ENCODE data around the gene CYB5B. TPM values are rescaled to one million over a fixed set of nuclear protein-coding genes. Genes with fewer than 3 reads are reported as not detected.

The CYB5B gene
- total RNA-seq, 1 donor from 2014 or later, result 104 TPM

DNA sequence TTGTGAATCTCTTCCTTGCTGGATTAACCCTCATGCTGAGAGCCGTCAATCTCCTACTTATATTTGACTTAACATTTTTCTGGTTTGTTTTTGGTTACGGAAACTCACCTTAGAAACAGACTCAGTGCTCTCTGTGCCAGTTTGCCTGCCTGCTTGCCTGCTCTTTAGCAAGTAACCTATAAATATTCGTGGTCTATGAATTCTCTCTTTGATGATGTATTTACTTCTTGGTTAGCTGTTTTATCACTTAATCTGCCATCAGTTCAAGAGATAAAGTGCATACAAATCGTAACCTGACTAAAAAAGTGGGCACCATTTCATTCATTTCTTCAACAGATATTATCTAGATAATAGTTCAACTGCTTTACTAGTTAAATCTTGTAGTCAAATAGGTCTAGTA, 26.7 kb downstream of the CYB5B start:
- no peak for DNase-seq (ENCODE audit: low spot score, unreplicated experiment)
- H3K27me3 Mint-ChIP-seq, result no peaks in the 10 kb centered on the region
- no peak overlapping the region for H3K27ac Mint-ChIP-seq
- H3K36me3 Mint-ChIP-seq (ENCODE audit: insufficient read depth), result peaks cover 25% of the 10 kb centered on the region
- H3K9me3 Mint-ChIP-seq (ENCODE audit: low read depth), result no peaks in the 10 kb centered on the region
- peaks cover 3% of the 10 kb centered on the region for H3K4me1 Mint-ChIP-seq (ENCODE audit: low read depth)
- no peak overlapping the region for H3K4me3 Mint-ChIP-seq (ENCODE audit: low read depth)
- TF ChIP-seq, protein P1, sequence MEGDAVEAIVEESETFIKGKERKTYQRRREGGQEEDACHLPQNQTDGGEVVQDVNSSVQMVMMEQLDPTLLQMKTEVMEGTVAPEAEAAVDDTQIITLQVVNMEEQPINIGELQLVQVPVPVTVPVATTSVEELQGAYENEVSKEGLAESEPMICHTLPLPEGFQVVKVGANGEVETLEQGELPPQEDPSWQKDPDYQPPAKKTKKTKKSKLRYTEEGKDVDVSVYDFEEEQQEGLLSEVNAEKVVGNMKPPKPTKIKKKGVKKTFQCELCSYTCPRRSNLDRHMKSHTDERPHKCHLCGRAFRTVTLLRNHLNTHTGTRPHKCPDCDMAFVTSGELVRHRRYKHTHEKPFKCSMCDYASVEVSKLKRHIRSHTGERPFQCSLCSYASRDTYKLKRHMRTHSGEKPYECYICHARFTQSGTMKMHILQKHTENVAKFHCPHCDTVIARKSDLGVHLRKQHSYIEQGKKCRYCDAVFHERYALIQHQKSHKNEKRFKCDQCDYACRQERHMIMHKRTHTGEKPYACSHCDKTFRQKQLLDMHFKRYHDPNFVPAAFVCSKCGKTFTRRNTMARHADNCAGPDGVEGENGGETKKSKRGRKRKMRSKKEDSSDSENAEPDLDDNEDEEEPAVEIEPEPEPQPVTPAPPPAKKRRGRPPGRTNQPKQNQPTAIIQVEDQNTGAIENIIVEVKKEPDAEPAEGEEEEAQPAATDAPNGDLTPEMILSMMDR (IDR thresholded peaks at IDR 0.05; ENCODE audit: unreplicated experiment), result no peak

DNA sequence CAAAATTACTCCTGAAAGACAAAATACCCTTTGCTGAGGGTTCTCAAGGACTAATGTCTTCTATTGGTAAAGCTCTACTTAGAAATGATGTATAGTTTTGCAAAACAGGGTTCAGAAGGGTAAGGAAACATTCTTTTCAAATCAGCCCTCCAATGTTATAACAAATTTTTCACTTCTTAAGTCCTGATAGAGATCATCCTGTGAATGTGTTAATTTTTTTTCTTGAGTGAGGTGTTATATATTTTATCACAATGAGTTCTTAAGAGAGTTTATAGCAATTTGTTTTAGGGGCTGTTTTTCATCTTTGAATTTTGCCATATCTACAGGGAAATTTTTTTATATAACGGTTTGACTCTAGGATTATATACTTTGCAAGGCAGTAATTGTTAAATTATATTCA, 29.5 kb downstream of the CYB5B start:
- TF ChIP-seq, protein P1 (IDR thresholded peaks at IDR 0.05; ENCODE audit: unreplicated experiment), result no peak
- peaks cover 5% of the 10 kb centered on the region for H3K4me1 Mint-ChIP-seq (ENCODE audit: low read depth)
- DNase-seq (ENCODE audit: low spot score, unreplicated experiment), result no peak
- H3K27ac Mint-ChIP-seq, result no peak overlapping the region
- H3K4me3 Mint-ChIP-seq (ENCODE audit: low read depth), result no peak overlapping the region
- H3K9me3 Mint-ChIP-seq (ENCODE audit: low read depth), result no peaks in the 10 kb centered on the region
- peaks cover 14% of the 10 kb centered on the region for H3K36me3 Mint-ChIP-seq (ENCODE audit: insufficient read depth)
- no peaks in the 10 kb centered on the region for H3K27me3 Mint-ChIP-seq

DNA sequence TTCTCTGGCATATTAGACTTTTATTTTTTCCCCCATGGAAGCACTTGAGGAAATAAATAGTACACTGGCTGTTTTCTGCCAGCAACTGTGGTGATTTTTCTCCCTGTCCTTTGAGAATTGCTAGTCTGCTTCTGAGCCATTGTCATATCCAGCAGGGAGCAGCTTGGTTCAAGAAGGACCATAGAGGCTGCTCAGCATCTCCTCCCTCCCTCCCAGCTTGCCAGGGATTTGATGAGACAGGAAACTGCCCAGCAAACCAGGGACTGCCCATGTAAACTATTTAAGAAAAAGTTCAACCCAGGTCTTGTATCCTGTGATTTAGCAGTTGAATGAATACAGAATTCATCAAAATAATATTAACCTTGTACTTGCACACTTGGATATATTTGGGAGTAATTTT, 39.5 kb downstream of the CYB5B start:
- H3K9me3 Mint-ChIP-seq (ENCODE audit: low read depth), result no peaks in the 10 kb centered on the region
- no peak for DNase-seq (ENCODE audit: low spot score, unreplicated experiment)
- H3K4me1 Mint-ChIP-seq (ENCODE audit: low read depth), result peaks cover 22% of the 10 kb centered on the region
- no peaks in the 10 kb centered on the region for H3K27me3 Mint-ChIP-seq
- TF ChIP-seq, protein P1 (IDR thresholded peaks at IDR 0.05; ENCODE audit: unreplicated experiment), result no peak
- no peak overlapping the region for H3K4me3 Mint-ChIP-seq (ENCODE audit: low read depth)
- no peak overlapping the region for H3K27ac Mint-ChIP-seq
- peaks cover 5% of the 10 kb centered on the region for H3K36me3 Mint-ChIP-seq (ENCODE audit: insufficient read depth)

DNA sequence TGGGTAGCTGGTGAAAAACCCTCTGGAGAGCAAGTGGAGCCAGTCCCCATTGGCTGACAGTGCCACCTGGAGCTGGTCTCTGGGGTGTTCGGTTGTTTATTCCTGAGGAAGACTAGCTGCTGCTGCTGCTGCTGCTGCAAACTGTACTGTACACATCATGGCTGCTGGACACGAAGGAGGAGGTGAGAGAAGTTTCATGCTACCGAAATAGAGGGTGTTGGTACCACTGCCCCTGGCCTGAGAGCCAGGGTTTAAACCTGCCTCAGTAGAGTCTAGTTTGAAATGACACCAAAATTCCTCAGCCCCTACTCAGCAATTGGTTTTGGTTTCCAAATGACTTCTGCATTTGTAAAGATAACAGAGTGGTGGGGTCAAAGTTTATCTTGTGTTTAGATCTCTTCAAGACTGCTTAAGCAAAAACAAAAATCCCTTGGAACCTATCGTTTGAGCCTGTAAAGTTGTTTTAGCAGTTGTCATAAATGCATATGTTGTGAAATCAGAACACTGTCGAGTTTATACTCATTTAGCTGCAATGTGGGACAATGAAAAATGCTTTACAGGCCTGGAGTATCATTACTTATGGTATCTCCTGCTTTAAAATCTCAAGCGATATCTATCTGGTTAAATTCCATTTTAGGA, 40.8 kb downstream of the CYB5B start:
- Mint-ChIP-seq H3K27me3 (no peaks in the 10 kb centered on the region), H3K4me1 (ENCODE audit: low read depth) (peaks cover 22% of the 10 kb centered on the region), H3K27ac (peak overlapping the region; percentile 73)

DNA sequence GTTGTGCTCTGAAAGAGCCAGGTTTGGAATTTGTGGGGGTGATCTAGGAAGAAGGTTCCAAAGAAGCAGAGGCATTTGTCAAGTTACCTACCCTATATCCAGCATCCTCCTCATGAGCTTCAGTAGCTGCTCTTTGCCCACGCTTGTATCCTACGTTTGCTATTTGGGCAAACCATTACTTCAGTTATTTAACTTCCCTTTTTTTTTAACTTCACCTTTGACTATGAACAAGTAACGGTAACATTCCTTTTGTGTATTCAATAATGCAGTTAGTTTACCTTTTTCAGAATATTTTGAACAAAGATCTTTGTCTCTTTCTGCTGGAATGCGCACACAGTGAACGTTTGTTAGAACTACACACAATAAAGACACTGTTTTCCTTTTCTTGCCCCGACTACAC, 41.5 kb downstream of the CYB5B start:
- TF ChIP-seq, protein P1 (IDR thresholded peaks at IDR 0.05; ENCODE audit: unreplicated experiment), result no peak
- H3K4me3 Mint-ChIP-seq (ENCODE audit: low read depth), result peak overlapping the region; percentile 26
- DNase-seq (ENCODE audit: low spot score, unreplicated experiment), result no peak
- peaks cover 22% of the 10 kb centered on the region for H3K4me1 Mint-ChIP-seq (ENCODE audit: low read depth)
- H3K9me3 Mint-ChIP-seq (ENCODE audit: low read depth), result no peaks in the 10 kb centered on the region
- H3K27me3 Mint-ChIP-seq, result no peaks in the 10 kb centered on the region
- H3K27ac Mint-ChIP-seq, result no peak overlapping the region
- peaks cover 3% of the 10 kb centered on the region for H3K36me3 Mint-ChIP-seq (ENCODE audit: insufficient read depth)

More for the DNA sequence above, 40.8 kb downstream of the CYB5B start:
- no peak for DNase-seq (ENCODE audit: low spot score, unreplicated experiment)
- Mint-ChIP-seq H3K4me3 (ENCODE audit: low read depth) (no peak overlapping the region), H3K36me3 (ENCODE audit: insufficient read depth) (peaks cover 5% of the 10 kb centered on the region), H3K9me3 (ENCODE audit: low read depth) (no peaks in the 10 kb centered on the region)
- TF ChIP-seq, protein P1 (IDR thresholded peaks at IDR 0.05; ENCODE audit: unreplicated experiment), result no peak
